HG03457 (cell line): ENCODE measurements around the gene IL1RL1.

ENCODE experiments used
- ATAC-seq: cut with Tn5 transposase; IDR thresholded peaks from one replicate; pipeline ENCODE4 v1.9.1; 2021; ENCODE audit warnings: moderate number of reproducible peaks; ENCODE audit not compliant: unreplicated experiment

The IL1RL1 gene

GRCh38 chr2:102310964-102311640 is at the start of gene IL1RL1:
Gene IL1RL1 (plus strand): TSS chr2:102311563. CDS start chr2:102338265, 26,702 bp downstream.
- ATAC-seq = no peak

GRCh38 chr2:102262216-102263129 is 48.9 kb upstream of the IL1RL1 start:
- no peak for ATAC-seq

- no peak for ATAC-seq
Measured at GRCh38 chr2:102264952-102265351, 46.4 kb upstream of the IL1RL1 start.

GRCh38 chr2:102266204-102266603 is 45.2 kb upstream of the IL1RL1 start:
- ATAC-seq = no peak

GRCh38 chr2:102267774-102268173 is 43.6 kb upstream of the IL1RL1 start:
- ATAC-seq = no peak

- no peak for ATAC-seq
Measured at GRCh38 chr2:102268510-102269199, 42.7 kb upstream of the IL1RL1 start.

- ATAC-seq = no peak
Measured at GRCh38 chr2:102269200-102269524, 42.2 kb upstream of the IL1RL1 start.

GRCh38 chr2:102271844-102272243 is 39.5 kb upstream of the IL1RL1 start:
- ATAC-seq = no peak

GRCh38 chr2:102273619-102274211 is 37.6 kb upstream of the IL1RL1 start:
- ATAC-seq = no peak

GRCh38 chr2:102276549-102277201 is 34.7 kb upstream of the IL1RL1 start:
- no peak for ATAC-seq

- ATAC-seq = no peak
Measured at GRCh38 chr2:102277202-102277700, 34.1 kb upstream of the IL1RL1 start.

GRCh38 chr2:102278720-102279390 is 32.5 kb upstream of the IL1RL1 start:
- ATAC-seq = no peak

GRCh38 chr2:102279391-102279735 is 32.0 kb upstream of the IL1RL1 start:
- no peak for ATAC-seq

GRCh38 chr2:102282678-102283091 is 28.7 kb upstream of the IL1RL1 start:
- ATAC-seq = no peak

GRCh38 chr2:102283996-102284395 is 27.4 kb upstream of the IL1RL1 start:
- no peak for ATAC-seq

- ATAC-seq = no peak
Measured at GRCh38 chr2:102284611-102285010, 26.8 kb upstream of the IL1RL1 start.

- no peak for ATAC-seq
Measured at GRCh38 chr2:102285368-102285767, 26.0 kb upstream of the IL1RL1 start.

- ATAC-seq = no peak
Measured at GRCh38 chr2:102286041-102286440, 25.3 kb upstream of the IL1RL1 start.

- ATAC-seq = no peak
Measured at GRCh38 chr2:102289129-102289528, 22.2 kb upstream of the IL1RL1 start.

GRCh38 chr2:102290594-102290993 is 20.8 kb upstream of the IL1RL1 start:
- no peak for ATAC-seq
